DMS53 (cell line): ENCODE data around the gene EFHD2.
"Not testable (repeated sequence)": the region's sequence is repeated elsewhere in the genome, so short reads cannot be mapped to it uniquely, and the experiment has no call there.

Experiments
- DNase-seq: peaks from one replicate; lab custom pipeline; 2025; lab: John Stamatoyannopoulos, UW

EFHD2 gene

GRCh38 chr1:15452866-15453571 is 43.3 kb downstream of the EFHD2 start:
- no peak for DNase-seq

GRCh38 chr1:15453734-15454133 is 44.0 kb downstream of the EFHD2 start:
- no peak for DNase-seq

- no peak for DNase-seq
These were observed 44.6 kb downstream of the EFHD2 start for GRCh38 chr1:15454256-15454655.

GRCh38 chr1:15455522-15455921 is 45.8 kb downstream of the EFHD2 start:
- no peak for DNase-seq

GRCh38 chr1:15456313-15456954 is 46.7 kb downstream of the EFHD2 start, which contains the start of gene CELA2A:
Gene CELA2A, plus strand, starts transcription at chr1:15456732. Its CDS starts 22 bp downstream, at chr1:15456754.
- DNase-seq: no peak

- peak; percentile 39 for DNase-seq
These were observed 47.9 kb downstream of the EFHD2 start for GRCh38 chr1:15457585-15457984.

GRCh38 chr1:15458388-15458787 is 48.7 kb downstream of the EFHD2 start:
- DNase-seq: not testable (repeated sequence)

- DNase-seq: peak; percentile 63
These were observed 50.4 kb downstream of the EFHD2 start for GRCh38 chr1:15459771-15460707.

- no peak for DNase-seq
These were observed 51.0 kb downstream of the EFHD2 start for GRCh38 chr1:15460708-15461095.

GRCh38 chr1:15463064-15463800 is 53.5 kb downstream of the EFHD2 start:
- DNase-seq: peak; percentile 97

- peak; percentile 67 for DNase-seq
These were observed 54.2 kb downstream of the EFHD2 start for GRCh38 chr1:15463926-15464322.

GRCh38 chr1:15465674-15466073 is 56.0 kb downstream of the EFHD2 start:
- DNase-seq: no peak

- not testable (repeated sequence) for DNase-seq
These were observed 57.4 kb downstream of the EFHD2 start for GRCh38 chr1:15466955-15467625.

- no peak for DNase-seq
These were observed 58.5 kb downstream of the EFHD2 start for GRCh38 chr1:15468145-15468544.

- no peak for DNase-seq
These were observed 59.7 kb downstream of the EFHD2 start for GRCh38 chr1:15469361-15469760.

- peak; percentile 79 for DNase-seq
These were observed 60.2 kb downstream of the EFHD2 start for GRCh38 chr1:15469821-15470448.

- not testable (repeated sequence) for DNase-seq
These were observed 61.4 kb downstream of the EFHD2 start for GRCh38 chr1:15471067-15471466.

- DNase-seq: not testable (repeated sequence)
These were observed 62.0 kb downstream of the EFHD2 start for GRCh38 chr1:15471723-15472122.

GRCh38 chr1:15472587-15472986 is 62.9 kb downstream of the EFHD2 start:
- DNase-seq: no peak

- DNase-seq: no peak
These were observed 66.1 kb downstream of the EFHD2 start, which contains the start of gene CELA2B for GRCh38 chr1:15475752-15476314. Gene CELA2B, plus strand, starts transcription at chr1:15476104. Its CDS starts 22 bp downstream, at chr1:15476126.
